Measurements from ENCODE around the gene ZDHHC12. TPM values are rescaled to one million over a fixed set of nuclear protein-coding genes. Genes with fewer than 3 reads are reported as not detected.

ZDHHC12 gene
- total RNA-seq, 1 experiment from 2014 or later: 35.2 TPM

DNA sequence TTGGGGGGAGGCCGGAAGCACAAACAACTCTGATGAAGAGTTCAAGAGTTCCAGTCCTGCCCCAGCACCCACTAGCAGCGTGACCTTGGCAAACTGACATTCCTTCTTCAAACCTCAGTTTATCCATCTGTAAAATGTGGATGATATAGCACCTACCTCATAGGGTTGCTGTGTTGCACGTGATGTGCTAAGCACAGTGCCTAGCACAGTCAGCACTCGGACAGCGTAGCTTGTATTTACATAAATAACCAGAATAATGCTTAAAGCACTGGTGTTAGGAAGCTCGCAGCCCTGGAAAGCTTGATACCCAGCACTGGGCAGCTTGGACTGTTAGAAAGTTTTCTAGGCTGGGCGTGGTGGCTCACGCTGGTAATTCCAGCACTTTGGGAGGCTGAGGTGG lies 16.5 kb downstream of the ZDHHC12 start:
- Histone ChIP-seq H3K4me3 (ENCODE audit: low read depth, low read length, poor library complexity, severe bottlenecking) (no peak overlapping the region), H3K27me3 (replicated peaks; ENCODE audit: insufficient read depth, low read depth, low read length, poor library complexity) (no peaks in the 10 kb centered on the region), H3K4me1 (ENCODE audit: insufficient read depth, low read length, poor library complexity, severe bottlenecking) (peaks cover 5% of the 10 kb centered on the region), H3K27ac (ENCODE audit: low read depth, low read length, poor library complexity, severe bottlenecking) (no peak overlapping the region), H3K36me3 (ENCODE audit: insufficient read depth, low read length, poor library complexity, severe bottlenecking) (peaks cover 3% of the 10 kb centered on the region), H3K9me3 (ENCODE audit: low read depth, low read length, poor library complexity, severe bottlenecking) (no peaks in the 10 kb centered on the region)
- intact Hi-C loops (cut with micrococcal nuclease; ENCODE audit: unreplicated experiment): no loop called here
- no TSS peak for BruUV-seq (replicated peaks)
- TF ChIP-seq, protein P1, sequence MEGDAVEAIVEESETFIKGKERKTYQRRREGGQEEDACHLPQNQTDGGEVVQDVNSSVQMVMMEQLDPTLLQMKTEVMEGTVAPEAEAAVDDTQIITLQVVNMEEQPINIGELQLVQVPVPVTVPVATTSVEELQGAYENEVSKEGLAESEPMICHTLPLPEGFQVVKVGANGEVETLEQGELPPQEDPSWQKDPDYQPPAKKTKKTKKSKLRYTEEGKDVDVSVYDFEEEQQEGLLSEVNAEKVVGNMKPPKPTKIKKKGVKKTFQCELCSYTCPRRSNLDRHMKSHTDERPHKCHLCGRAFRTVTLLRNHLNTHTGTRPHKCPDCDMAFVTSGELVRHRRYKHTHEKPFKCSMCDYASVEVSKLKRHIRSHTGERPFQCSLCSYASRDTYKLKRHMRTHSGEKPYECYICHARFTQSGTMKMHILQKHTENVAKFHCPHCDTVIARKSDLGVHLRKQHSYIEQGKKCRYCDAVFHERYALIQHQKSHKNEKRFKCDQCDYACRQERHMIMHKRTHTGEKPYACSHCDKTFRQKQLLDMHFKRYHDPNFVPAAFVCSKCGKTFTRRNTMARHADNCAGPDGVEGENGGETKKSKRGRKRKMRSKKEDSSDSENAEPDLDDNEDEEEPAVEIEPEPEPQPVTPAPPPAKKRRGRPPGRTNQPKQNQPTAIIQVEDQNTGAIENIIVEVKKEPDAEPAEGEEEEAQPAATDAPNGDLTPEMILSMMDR (conservative IDR thresholded peaks at IDR 0.05; ENCODE audit: low read depth, low read length): no peak
- TF ChIP-seq EZH2 (IDR thresholded peaks at IDR 0.05; ENCODE audit: borderline replicate concordance, low read depth, low read length, poor library complexity, severe bottlenecking): no peak
- POLR2A ChIA-PET (ENCODE audit: low non-redundant PET): interaction anchor here (1.0 kb wide), 1 partner anchor 41 kb away, joined by 5 read pairs; no protein-coding TSS in a partner anchor
- DNase-seq (ENCODE audit: low spot score): no peak
- CTCF ChIA-PET: no interaction called here

DNA sequence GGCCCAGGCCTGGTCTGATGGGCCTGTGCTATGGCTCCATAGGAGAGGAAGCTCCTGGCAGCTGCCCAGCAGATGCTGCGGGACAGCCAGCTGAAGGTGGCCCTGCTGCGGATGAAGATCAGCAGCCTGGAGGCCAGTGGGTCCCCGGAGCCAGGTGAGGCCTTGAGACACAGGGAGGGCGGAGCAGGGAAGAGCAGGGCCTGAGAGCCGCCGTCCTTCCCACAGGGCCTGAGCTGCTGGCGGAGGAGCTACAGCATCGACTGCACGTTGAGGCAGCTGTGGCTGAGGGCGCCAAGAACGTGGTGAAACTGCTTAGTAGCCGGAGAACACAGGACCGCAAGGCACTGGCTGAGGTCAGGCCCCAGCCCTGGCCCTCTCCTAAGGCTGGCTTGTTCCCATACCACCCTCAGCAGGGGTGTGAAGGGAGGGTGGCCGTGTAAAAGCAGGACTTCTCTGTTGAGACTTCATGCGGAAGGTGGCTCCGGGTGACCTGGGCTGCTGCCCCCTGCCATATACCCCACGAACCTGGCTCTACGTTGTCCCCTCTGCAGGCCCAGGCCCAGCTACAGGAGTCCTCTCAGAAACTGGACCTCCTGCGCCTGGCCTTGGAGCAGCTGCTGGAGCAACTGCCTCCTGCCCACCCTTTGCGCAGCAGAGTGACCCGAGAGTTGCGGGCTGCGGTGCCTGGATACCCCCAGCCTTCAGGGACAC lies 17.1 kb downstream of the ZDHHC12 start:
- no peak for DNase-seq (ENCODE audit: low spot score)
- POLR2A ChIA-PET (ENCODE audit: low non-redundant PET): no interaction called here

DNA sequence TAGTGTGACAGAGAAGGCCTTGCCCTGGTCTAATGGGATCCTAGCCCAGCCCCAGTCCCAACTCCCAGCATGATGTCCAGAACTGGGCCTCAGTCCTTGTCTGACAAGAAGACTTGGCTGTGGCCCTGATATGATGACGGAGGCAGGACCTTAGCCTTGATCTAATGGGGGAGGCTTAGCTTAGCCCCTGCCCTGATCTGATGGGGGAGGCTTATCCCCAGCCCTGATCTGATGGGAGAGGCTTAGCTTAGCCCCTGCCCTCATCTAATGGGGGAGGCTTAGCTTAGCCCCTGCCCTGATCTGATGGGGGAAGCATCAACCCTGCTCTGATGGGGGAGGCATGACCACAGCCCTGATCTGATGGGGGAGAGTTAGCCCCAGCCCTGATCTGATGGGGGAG lies 17.9 kb downstream of the ZDHHC12 start:
- Histone ChIP-seq H3K27me3 (replicated peaks; ENCODE audit: insufficient read depth, low read depth, low read length, poor library complexity) (no peaks in the 10 kb centered on the region), H3K9me3 (ENCODE audit: low read depth, low read length, poor library complexity, severe bottlenecking) (no peaks in the 10 kb centered on the region), H3K4me1 (ENCODE audit: insufficient read depth, low read length, poor library complexity, severe bottlenecking) (peaks cover 5% of the 10 kb centered on the region), H3K27ac (ENCODE audit: low read depth, low read length, poor library complexity, severe bottlenecking) (no peak overlapping the region), H3K4me3 (ENCODE audit: low read depth, low read length, poor library complexity, severe bottlenecking) (no peak overlapping the region), H3K36me3 (ENCODE audit: insufficient read depth, low read length, poor library complexity, severe bottlenecking) (peaks cover 3% of the 10 kb centered on the region)
- POLR2A ChIA-PET (ENCODE audit: low non-redundant PET): no interaction called here
- CTCF ChIA-PET: interaction anchor here (0.5 kb wide), 1 partner anchor 178 kb away, joined by 4 read pairs; no protein-coding TSS in a partner anchor
- intact Hi-C loops (cut with micrococcal nuclease; ENCODE audit: unreplicated experiment): no loop called here
- BruUV-seq (replicated peaks): no TSS peak
- DNase-seq (ENCODE audit: low spot score): no peak
- no peak for TF ChIP-seq EZH2 (IDR thresholded peaks at IDR 0.05; ENCODE audit: borderline replicate concordance, low read depth, low read length, poor library complexity, severe bottlenecking)
- TF ChIP-seq, protein P1 (conservative IDR thresholded peaks at IDR 0.05; ENCODE audit: low read depth, low read length): no peak

More for the DNA sequence above, 17.1 kb downstream of the ZDHHC12 start:
- intact Hi-C loops (cut with micrococcal nuclease; ENCODE audit: unreplicated experiment): no loop called here
- BruUV-seq (replicated peaks): no TSS peak
- H3K9me3 ChIP-seq (ENCODE audit: low read depth, low read length, poor library complexity, severe bottlenecking): no peaks in the 10 kb centered on the region
- H3K27me3 ChIP-seq (replicated peaks; ENCODE audit: insufficient read depth, low read depth, low read length, poor library complexity): no peaks in the 10 kb centered on the region
- CTCF ChIA-PET: interaction anchor here (0.5 kb wide), 1 partner anchor 178 kb away, joined by 4 read pairs; no protein-coding TSS in a partner anchor
- H3K4me3 ChIP-seq (ENCODE audit: low read depth, low read length, poor library complexity, severe bottlenecking): no peak overlapping the region
- TF ChIP-seq, protein P1 (conservative IDR thresholded peaks at IDR 0.05; ENCODE audit: low read depth, low read length): no peak
- no peak for TF ChIP-seq EZH2 (IDR thresholded peaks at IDR 0.05; ENCODE audit: borderline replicate concordance, low read depth, low read length, poor library complexity, severe bottlenecking)
- peaks cover 5% of the 10 kb centered on the region for H3K4me1 ChIP-seq (ENCODE audit: insufficient read depth, low read length, poor library complexity, severe bottlenecking)
- no peak overlapping the region for H3K27ac ChIP-seq (ENCODE audit: low read depth, low read length, poor library complexity, severe bottlenecking)
- peaks cover 3% of the 10 kb centered on the region for H3K36me3 ChIP-seq (ENCODE audit: insufficient read depth, low read length, poor library complexity, severe bottlenecking)

All from A673 (cell line).